MCF 10A (cell line): Measurements from ENCODE around the gene VAT1L. TPM values are rescaled to one million over a fixed set of nuclear protein-coding genes. Genes with fewer than 3 reads are reported as not detected.

Experiments used
- BruUV-seq: library from RNA; stranded (reverse); fragments of 400-500 nt; replicated peaks from 2 replicates; lab custom pipeline; 2021; lab: Mats Ljungman, UMichigan
- CTCF ChIA-PET: fragments of 300-600 bp; sonication (Branson Sonifier 250); formaldehyde crosslinking; extraction: SDS; loops from one replicate; lab custom pipeline; 2021; ENCODE audit warnings: antibody characterized with exemption, inconsistent platforms; lab: Yijun Ruan, JAX
- POLR2A ChIA-PET: fragments of 300-600, 350-650 bp; sonication (Branson Sonifier 250); formaldehyde crosslinking; extraction: SDS; loops from one replicate; lab custom pipeline; 2020; ENCODE audit warnings: antibody characterized with exemption, inconsistent platforms; lab: Yijun Ruan, JAX
- DNase-seq: peaks from one replicate; pipeline ENCODE4 v3.0.0-alpha.2; 2018; ENCODE audit not compliant: unreplicated experiment
- H3K27ac Mint-ChIP-seq: one replicate; pipeline ENCODE4 v1.8.0; 2022; ENCODE audit warnings: mild to moderate bottlenecking, low read depth, mixed read lengths; ENCODE audit not compliant: unreplicated experiment
- H3K27me3 Mint-ChIP-seq: one replicate; pipeline ENCODE4 v1.8.0; 2022; ENCODE audit warnings: mixed read lengths; ENCODE audit not compliant: insufficient read depth, unreplicated experiment
- H3K36me3 Mint-ChIP-seq: one replicate; pipeline ENCODE4 v1.8.0; 2022; ENCODE audit warnings: mild to moderate bottlenecking, moderate library complexity, mixed read lengths; ENCODE audit not compliant: insufficient read depth, unreplicated experiment
- H3K4me1 Mint-ChIP-seq: one replicate; pipeline ENCODE4 v1.8.0; 2022; ENCODE audit warnings: mixed read lengths; ENCODE audit not compliant: insufficient read depth, unreplicated experiment
- H3K4me3 Mint-ChIP-seq: one replicate; pipeline ENCODE4 v1.8.0; 2022; ENCODE audit warnings: mild to moderate bottlenecking, moderate library complexity, mixed read lengths; ENCODE audit not compliant: unreplicated experiment
- H3K9me3 Mint-ChIP-seq: one replicate; pipeline ENCODE4 v1.8.0; 2022; ENCODE audit warnings: mixed read lengths; ENCODE audit not compliant: unreplicated experiment
- CTCF ChIP-seq: fragments of 200-600 bp; IDR thresholded peaks from one replicate; pipeline ENCODE4 v1.8.0; 2022; ENCODE audit warnings: antibody characterized with exemption, mild to moderate bottlenecking; ENCODE audit not compliant: unreplicated experiment
- intact Hi-C: fragments of 100-400 bp; cut with micrococcal nuclease; formaldehyde crosslinking; loops from 2 replicates; pipeline ENCODE4 v1.14.1; 2022
- total RNA-seq: library from RNA; stranded (reverse); gene quantifications from 2 replicates; pipeline ENCODE4 v1.2.3, GENCODE V29; 2022

Gene VAT1L
- total RNA-seq, 1 experiment from 2014 or later, result 1.1 TPM

- CTCF ChIA-PET, result interaction anchor here (0.6 kb wide), 2 partner anchors 8 to 696 kb away, joined by 3 to 4 read pairs; no protein-coding TSS in a partner anchor
- Mint-ChIP-seq H3K4me1 (no peaks in the 10 kb centered on the region), H3K9me3 (no peaks in the 10 kb centered on the region), H3K27me3 (no peaks in the 10 kb centered on the region), H3K27ac (no peak overlapping the region), H3K36me3 (no peaks in the 10 kb centered on the region), H3K4me3 (no peak overlapping the region)
- POLR2A ChIA-PET, result no interaction called here
- intact Hi-C loops, result no loop called here
- DNase-seq, result no peak
- no peak for TF ChIP-seq CTCF
- no TSS peak for BruUV-seq
Observed at GRCh38 chr16:77807021-77807420, 18.7 kb downstream of the VAT1L start.

- BruUV-seq, result no TSS peak
- no peaks in the 10 kb centered on the region for H3K9me3 Mint-ChIP-seq
- no peak for DNase-seq
- H3K27ac Mint-ChIP-seq, result no peak overlapping the region
- no peaks in the 10 kb centered on the region for H3K4me1 Mint-ChIP-seq
- H3K27me3 Mint-ChIP-seq, result peaks cover 2% of the 10 kb centered on the region
- POLR2A ChIA-PET, result interaction anchor here (0.7 kb wide), 1 partner anchor 60 kb away, joined by 3 read pairs; no protein-coding TSS in a partner anchor
- no peak for TF ChIP-seq CTCF
- no peaks in the 10 kb centered on the region for H3K36me3 Mint-ChIP-seq
- CTCF ChIA-PET, result interaction anchor here (0.6 to 1.0 kb wide), 3 partner anchors 78 to 583 kb away, joined by 3 to 4 read pairs (median 3); no protein-coding TSS in a partner anchor
- intact Hi-C loops, result no loop called here
- no peak overlapping the region for H3K4me3 Mint-ChIP-seq
Observed at GRCh38 chr16:77812856-77813500, 24.6 kb downstream of the VAT1L start.

- ChIA-PET CTCF (interaction anchor here (0.6 kb wide), 1 partner anchor 186 kb away, joined by 3 read pairs; no protein-coding TSS in a partner anchor), POLR2A (no interaction called here)
- no peak for DNase-seq
- H3K27me3 Mint-ChIP-seq, result peaks cover 19% of the 10 kb centered on the region
- no peak overlapping the region for H3K4me3 Mint-ChIP-seq
- H3K36me3 Mint-ChIP-seq, result no peaks in the 10 kb centered on the region
- H3K27ac Mint-ChIP-seq, result no peak overlapping the region
- BruUV-seq, result no TSS peak
- intact Hi-C loops, result no loop called here
- no peak for TF ChIP-seq CTCF
- H3K9me3 Mint-ChIP-seq, result no peaks in the 10 kb centered on the region
- no peaks in the 10 kb centered on the region for H3K4me1 Mint-ChIP-seq
Observed at GRCh38 chr16:77816293-77816692, 27.9 kb downstream of the VAT1L start.

- peaks cover 28% of the 10 kb centered on the region for H3K27me3 Mint-ChIP-seq
- no TSS peak for BruUV-seq
- no peaks in the 10 kb centered on the region for H3K9me3 Mint-ChIP-seq
- no peak overlapping the region for H3K4me3 Mint-ChIP-seq
- no peak overlapping the region for H3K27ac Mint-ChIP-seq
- POLR2A ChIA-PET, result no interaction called here
- TF ChIP-seq CTCF, result no peak
- intact Hi-C loops, result no loop called here
- no peaks in the 10 kb centered on the region for H3K36me3 Mint-ChIP-seq
- CTCF ChIA-PET, result interaction anchor here (0.7 to 1.7 kb wide), 5 partner anchors 22 to 302 kb away, joined by 3 to 5 read pairs (median 5); no protein-coding TSS in a partner anchor
- no peak for DNase-seq
- no peaks in the 10 kb centered on the region for H3K4me1 Mint-ChIP-seq
Observed at GRCh38 chr16:77820340-77820739, 32.0 kb downstream of the VAT1L start.
